ENCODE measurements around the gene TTC38. TPM values are rescaled to one million over a fixed set of nuclear protein-coding genes. Genes with fewer than 3 reads are reported as not detected.

TTC38 gene
- total RNA-seq, result 27.6 and 28.2 TPM in 2 replicates

GRCh38 chr22:46267431-46268279, at the start of gene TTC38:
Gene TTC38 (plus strand): TSS chr22:46268008. CDS start chr22:46268040, 32 bp downstream.
- peak; percentile 22 for DNase-seq (ENCODE audit: low read depth, low spot score)

- no peak for DNase-seq (ENCODE audit: low read depth, low spot score)
Observed at GRCh38 chr22:46219636-46220035, 48.2 kb upstream of the TTC38 start.

DNA sequence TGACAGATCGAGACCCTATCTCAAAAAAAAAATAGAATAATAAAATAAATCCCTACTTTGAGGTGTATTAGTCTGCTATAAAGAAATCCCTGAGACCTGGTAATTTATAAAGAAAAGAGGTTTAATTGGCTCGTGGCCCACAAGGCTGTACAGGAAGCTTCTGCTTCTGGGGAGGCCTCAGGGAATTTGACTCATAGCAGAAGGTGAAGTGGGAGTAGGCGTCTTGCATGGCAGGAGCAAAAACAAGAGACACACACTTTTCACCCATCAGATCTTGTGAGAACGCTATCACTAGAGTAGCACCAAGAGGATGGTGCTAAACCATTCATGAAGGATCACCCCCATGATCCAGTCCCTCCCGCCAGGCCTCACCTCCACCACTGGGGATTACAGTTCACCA, 46.9 kb upstream of the TTC38 start:
- no peak for DNase-seq (ENCODE audit: low read depth, low spot score)

- DNase-seq (ENCODE audit: low read depth, low spot score), result no peak
Observed at GRCh38 chr22:46224044-46224897, 43.5 kb upstream of the TTC38 start.

GRCh38 chr22:46224898-46225290, 42.9 kb upstream of the TTC38 start:
- no peak for DNase-seq (ENCODE audit: low read depth, low spot score)

GRCh38 chr22:46225631-46226030, 42.2 kb upstream of the TTC38 start:
- DNase-seq (ENCODE audit: low read depth, low spot score), result no peak

DNA sequence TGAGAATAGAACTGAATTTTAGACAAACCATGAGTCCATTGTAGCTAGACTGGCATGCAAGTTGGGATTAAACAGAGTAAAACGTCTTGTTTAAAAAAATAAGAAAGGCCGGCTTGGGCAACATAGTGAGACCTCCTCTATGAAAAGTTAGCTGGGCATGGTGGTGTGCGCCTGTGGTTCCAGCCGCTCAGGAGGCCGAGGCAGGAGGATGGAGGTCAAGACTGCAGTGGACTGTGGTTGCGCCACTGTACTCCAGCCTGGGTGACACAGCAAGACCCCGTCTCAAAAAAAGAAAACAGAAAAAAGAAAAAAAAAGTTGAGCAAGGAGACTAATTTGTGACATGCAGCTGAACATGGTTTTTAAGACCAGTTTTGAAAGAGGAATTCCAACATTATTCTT, 41.2 kb upstream of the TTC38 start:
- no peak for DNase-seq (ENCODE audit: low read depth, low spot score)

DNA sequence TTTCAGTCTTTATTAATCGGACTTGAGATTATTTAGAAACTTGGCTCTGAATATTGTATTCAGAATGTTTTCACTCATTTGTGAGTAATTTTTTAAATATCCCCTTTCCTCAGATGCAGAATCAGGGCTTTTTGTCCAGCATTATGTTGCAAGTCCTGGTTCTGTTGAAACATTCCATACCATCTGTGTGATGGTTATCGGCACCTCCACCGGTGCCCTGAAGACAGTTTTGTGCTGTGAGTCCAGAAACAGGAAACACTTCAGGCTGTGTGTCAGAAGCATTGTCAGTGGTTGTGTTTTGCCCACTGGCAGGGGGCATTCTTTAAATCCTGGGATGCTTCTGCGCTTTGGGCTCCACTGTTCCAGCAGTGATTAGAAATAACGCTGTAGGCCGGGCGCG, 38.1 kb upstream of the TTC38 start:
- no peak for DNase-seq (ENCODE audit: low read depth, low spot score)

- DNase-seq (ENCODE audit: low read depth, low spot score), result no peak
Observed at GRCh38 chr22:46230262-46230901, 37.4 kb upstream of the TTC38 start.

- peak; percentile 10 for DNase-seq (ENCODE audit: low read depth, low spot score)
Observed at GRCh38 chr22:46233231-46233630, 34.6 kb upstream of the TTC38 start.

DNA sequence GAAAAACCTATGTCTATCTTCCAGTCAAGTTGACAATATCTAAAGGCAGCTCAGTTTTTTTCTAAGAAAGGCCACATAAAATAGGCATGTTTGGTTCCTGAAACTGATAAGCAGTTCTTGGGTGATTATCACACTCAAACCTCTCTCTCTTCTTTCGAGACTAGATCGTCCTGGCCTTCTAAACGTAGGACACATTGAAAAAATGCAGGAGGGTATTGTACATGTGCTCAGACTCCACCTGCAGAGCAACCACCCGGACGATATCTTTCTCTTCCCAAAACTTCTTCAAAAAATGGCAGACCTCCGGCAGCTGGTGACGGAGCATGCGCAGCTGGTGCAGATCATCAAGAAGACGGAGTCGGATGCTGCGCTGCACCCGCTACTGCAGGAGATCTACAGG, 32.8 kb upstream of the TTC38 start:
- no peak for DNase-seq (ENCODE audit: low read depth, low spot score)

GRCh38 chr22:46237453-46238124, 30.2 kb upstream of the TTC38 start:
- DNase-seq (ENCODE audit: low read depth, low spot score), result no peak

DNA sequence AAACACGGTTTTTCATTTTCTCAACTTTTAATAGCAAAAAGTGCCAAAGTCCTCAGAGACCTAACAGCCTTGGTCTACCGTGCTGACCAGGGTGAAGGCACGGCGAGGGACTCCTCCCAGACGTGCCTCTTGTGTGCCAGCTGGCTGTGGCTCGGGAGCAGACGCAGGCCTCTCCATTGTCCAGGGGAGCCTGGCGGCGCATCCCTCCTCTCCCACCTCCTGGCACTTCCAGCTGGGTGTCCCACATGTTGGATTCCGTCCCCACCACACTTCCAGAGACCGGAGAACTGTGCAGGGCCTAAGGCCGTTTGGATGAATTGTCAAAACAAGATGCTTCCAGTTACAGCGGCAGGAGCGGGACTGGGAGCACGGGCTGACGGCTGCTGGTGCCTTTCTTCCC, 29.3 kb upstream of the TTC38 start:
- DNase-seq (ENCODE audit: low read depth, low spot score), result no peak

DNA sequence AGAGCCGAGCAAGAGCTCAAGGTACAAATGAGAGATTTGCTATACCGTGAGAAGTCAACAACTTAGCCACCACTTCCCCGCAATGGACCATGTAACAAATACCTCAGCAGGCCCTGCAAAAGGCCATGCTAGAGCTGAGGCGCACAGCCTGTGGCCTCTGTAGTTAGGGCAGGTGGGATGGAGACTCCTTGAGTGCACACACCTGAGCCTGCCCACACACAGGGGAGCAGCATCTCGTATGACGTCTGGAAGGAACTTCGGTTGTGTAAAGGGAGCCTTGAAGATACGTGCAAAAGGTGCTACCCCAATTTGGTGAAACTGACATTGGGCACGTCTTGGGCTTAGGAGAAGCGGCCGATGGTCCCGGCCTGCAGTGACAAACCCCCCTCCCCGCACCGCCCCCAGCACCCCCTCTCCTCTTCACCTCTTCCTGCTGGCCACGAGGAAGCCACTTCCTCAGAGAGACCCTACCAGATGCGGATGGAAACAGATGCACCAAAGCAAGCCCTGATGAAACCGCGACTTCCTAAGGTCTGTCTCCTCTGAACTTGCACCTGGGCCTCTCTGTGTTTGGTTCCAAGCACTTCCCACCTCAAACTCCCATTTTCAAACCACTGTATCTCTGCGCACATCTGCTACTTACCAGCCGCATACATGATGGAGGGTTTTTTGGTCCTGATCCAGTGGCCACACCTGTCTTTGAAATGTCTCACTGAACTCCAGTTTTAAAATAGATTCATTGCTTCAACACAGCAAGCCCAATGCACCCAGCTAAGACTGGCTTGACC, 28.4 kb upstream of the TTC38 start:
- DNase-seq (ENCODE audit: low read depth, low spot score), result no peak

DNA sequence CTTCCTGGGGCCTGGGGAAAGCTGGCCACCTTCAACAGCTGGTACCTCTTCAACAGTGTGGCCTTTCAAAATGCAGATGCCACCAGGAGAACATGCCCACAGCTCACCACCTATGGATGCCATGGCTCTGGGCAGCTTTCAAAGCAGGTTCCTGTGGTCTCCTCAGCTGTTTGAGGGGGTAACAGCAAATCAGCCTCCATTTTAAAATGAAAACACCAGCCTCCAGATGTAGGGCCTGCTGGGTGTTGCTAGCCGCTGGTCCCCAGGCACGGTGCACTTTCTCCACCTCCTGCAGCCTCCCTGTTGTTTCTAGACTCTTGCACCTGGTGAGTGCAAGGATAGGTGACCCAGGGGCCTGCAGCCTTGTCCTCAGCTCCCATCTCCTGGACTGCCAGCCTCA, 27.7 kb upstream of the TTC38 start:
- DNase-seq (ENCODE audit: low read depth, low spot score), result no peak

DNA sequence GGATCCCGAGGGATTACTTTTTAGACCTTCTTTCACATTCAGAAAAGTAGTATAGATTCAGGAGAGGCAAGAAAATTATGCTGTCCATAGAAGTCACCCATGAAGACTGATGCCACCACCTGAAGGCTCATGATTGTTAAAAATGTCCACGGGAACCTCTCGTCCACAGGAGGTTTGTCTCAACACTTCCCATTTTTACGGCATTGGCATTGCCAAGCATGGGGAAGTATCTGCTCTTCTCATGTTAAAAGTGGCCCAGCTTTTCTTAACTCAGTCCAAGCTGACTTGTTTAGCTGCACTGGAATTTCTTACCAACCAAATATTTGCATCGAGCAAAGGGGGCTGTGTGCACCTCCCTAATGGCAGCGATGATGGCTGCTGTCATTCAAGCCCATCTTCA, 27.3 kb upstream of the TTC38 start:
- DNase-seq (ENCODE audit: low read depth, low spot score), result no peak

GRCh38 chr22:46240907-46241306, 26.9 kb upstream of the TTC38 start:
- no peak for DNase-seq (ENCODE audit: low read depth, low spot score)

GRCh38 chr22:46241396-46242007, 26.3 kb upstream of the TTC38 start:
- no peak for DNase-seq (ENCODE audit: low read depth, low spot score)

- no peak for DNase-seq (ENCODE audit: low read depth, low spot score)
Observed at GRCh38 chr22:46242076-46242475, 25.7 kb upstream of the TTC38 start.

GRCh38 chr22:46244771-46245170, 23.0 kb upstream of the TTC38 start:
- no peak for DNase-seq (ENCODE audit: low read depth, low spot score)

Data from pulmonary artery endothelial cell (primary cell).